Fibroblast of lung (primary cell): ENCODE data around the gene TBXAS1. TPM values are rescaled to one million over a fixed set of nuclear protein-coding genes. Genes with fewer than 3 reads are reported as not detected.

ENCODE experiments used
- DNase-seq, 2 donors: peaks; one replicate each; pipeline versions ENCODE4 v3.0.0 to v3.0.0-alpha.2; 2010; ENCODE audit warnings: low read depth in 2 of 2
- H2AFZ ChIP-seq: 2 replicates; pipeline ENCODE4 v1.5.1; 2012; ENCODE audit warnings: low read length, control low read depth, inconsistent platforms
- H3K27ac ChIP-seq: 2 replicates; pipeline ENCODE4 v1.5.1; 2011; ENCODE audit warnings: low read length, control low read depth; ENCODE audit not compliant: insufficient read depth
- H3K27me3 ChIP-seq: 2 replicates; pipeline ENCODE4 v1.5.1; 2011; ENCODE audit warnings: mild to moderate bottlenecking, low read length; ENCODE audit not compliant: control insufficient read depth, insufficient read depth
- H3K36me3 ChIP-seq: 2 replicates; pipeline ENCODE4 v1.5.1; 2011; ENCODE audit warnings: low read length; ENCODE audit not compliant: control insufficient read depth, insufficient read depth
- H3K4me1 ChIP-seq: 2 replicates; pipeline ENCODE4 v1.5.1; 2011; ENCODE audit warnings: low read length; ENCODE audit not compliant: control insufficient read depth, insufficient read depth; ENCODE audit errors: extremely low read depth
- H3K4me2 ChIP-seq: 2 replicates; pipeline ENCODE4 v1.5.1; 2011; ENCODE audit warnings: low read length, control low read depth; ENCODE audit not compliant: insufficient read depth; ENCODE audit errors: extremely low read depth
- H3K4me3 ChIP-seq, 4 experiments: fragments of 200-600 bp in 1 of 4; sonication (generic) in 1 of 4; replicated peaks in 1 of 4; 2 replicates each; pipeline ENCODE4 v1.5.1; 2011 to 2016; ENCODE audit warnings: low read length in 4 of 4, low read depth in 3 of 4, mild to moderate bottlenecking in 3 of 4, control low read depth in 2 of 4, inconsistent platforms in 1 of 4, mixed read lengths in 1 of 4; ENCODE audit not compliant: insufficient read depth in 1 of 4; ENCODE audit errors: control extremely low read depth in 1 of 4
- H3K79me2 ChIP-seq: 2 replicates; pipeline ENCODE4 v1.5.1; 2012; ENCODE audit warnings: mild to moderate bottlenecking, low read length, inconsistent platforms; ENCODE audit not compliant: control insufficient read depth, insufficient read depth
- H3K9ac ChIP-seq: 2 replicates; pipeline ENCODE4 v1.5.1; 2011; ENCODE audit warnings: mild to moderate bottlenecking, low read length, control low read depth; ENCODE audit not compliant: insufficient read depth
- H3K9me3 ChIP-seq: 2 replicates; pipeline ENCODE4 v1.5.1; 2012; ENCODE audit warnings: low read depth, low read length; ENCODE audit not compliant: control insufficient read depth, insufficient read depth
- H4K20me1 ChIP-seq: 2 replicates; pipeline ENCODE4 v1.5.1; 2011; ENCODE audit warnings: low read length; ENCODE audit not compliant: control insufficient read depth, insufficient read depth; ENCODE audit errors: extremely low read depth
- CTCF ChIP-seq, 2 donors: IDR thresholded peaks in 1 of 2; conservative IDR thresholded peaks in 1 of 2; 1 replicate in 1 of 2; 2 replicates in 1 of 2; pipeline ENCODE4 v1.5.1; 2011 to 2012; ENCODE audit warnings: low read length in 2 of 2, control low read depth in 1 of 2, inconsistent platforms in 1 of 2, low read depth in 1 of 2, mild to moderate bottlenecking in 1 of 2
- EZH2 ChIP-seq: IDR thresholded peaks from 2 replicates; pipeline ENCODE4 v1.5.1; 2012; ENCODE audit warnings: low read length, control low read depth, mild to moderate bottlenecking; ENCODE audit errors: missing control alignments
- polyA plus RNA-seq, 2 donors: library from polyadenylated mRNA; depleted of rRNA in 1 of 2; stranded (reverse) in 1 of 2; unstranded in 1 of 2; fragments of >200 nt; gene quantifications; 2 replicates each; pipeline ENCODE4 v1.2.1, GENCODE V29; 2011 to 2012; ENCODE audit warnings: missing spikeins in 1 of 2
- total RNA-seq: library from RNA; depleted of rRNA; stranded (reverse); fragments of >200 nt; gene quantifications from 2 replicates; pipeline ENCODE4 v1.2.1, GENCODE V29; 2014

The TBXAS1 gene
- total and polyA plus RNA-seq, 2 donors (not counting 1 experiment from before 2014, with no cell fraction given) = 1.5 to 2.1 TPM

- no peak for DNase-seq
- Histone ChIP-seq H3K36me3 (no peaks in the 10 kb centered on the region), H3K9ac (no peak overlapping the region), H3K4me3 (no peak overlapping the region), H3K27ac (no peak overlapping the region), H3K4me2 (no peak overlapping the region), H3K79me2 (no peaks in the 10 kb centered on the region), H3K4me1 (peaks cover 8% of the 10 kb centered on the region), H4K20me1 (no peaks in the 10 kb centered on the region), H3K27me3 (no peaks in the 10 kb centered on the region), H2AFZ (no peak overlapping the region), H3K9me3 (no peaks in the 10 kb centered on the region)
- TF ChIP-seq CTCF (conservative IDR thresholded peaks at IDR 0.05 in 1 of 2, IDR thresholded peaks at IDR 0.05 in 1 of 2; ENCODE audit: low read depth in 1 of 2, low read length in 2 of 2) (no peak), EZH2 (no peak)
Measured at GRCh38 chr7:140054751-140055150, 225.7 kb downstream of the TBXAS1 start.

DNA sequence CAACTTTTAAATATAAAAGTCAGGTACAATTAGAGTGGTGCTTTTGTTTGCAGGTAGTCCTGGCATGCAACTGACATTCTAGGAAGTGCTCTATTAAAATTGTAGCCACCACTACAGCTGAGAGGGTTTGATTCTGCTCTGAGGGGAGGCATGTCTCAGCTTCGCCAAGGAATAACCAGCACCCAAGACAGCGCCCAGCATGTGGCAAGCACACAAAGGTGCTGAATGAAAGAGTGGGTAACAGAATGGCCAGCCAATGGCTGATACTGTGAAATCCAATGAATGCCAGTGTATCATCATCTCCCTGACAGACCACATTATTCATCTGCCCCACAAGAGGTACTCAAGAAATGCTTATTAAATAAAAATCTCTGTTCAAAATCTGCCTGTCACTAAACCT lies 226.8 kb downstream of the TBXAS1 start:
- Histone ChIP-seq H4K20me1 (no peaks in the 10 kb centered on the region), H3K27ac (no peak overlapping the region), H3K4me3 (no peak overlapping the region), H3K4me1 (peaks cover 18% of the 10 kb centered on the region), H2AFZ (no peak overlapping the region), H3K4me2 (no peak overlapping the region), H3K27me3 (no peaks in the 10 kb centered on the region), H3K9me3 (no peaks in the 10 kb centered on the region), H3K79me2 (no peaks in the 10 kb centered on the region), H3K9ac (no peak overlapping the region), H3K36me3 (no peaks in the 10 kb centered on the region)
- no peak for TF ChIP-seq EZH2
- no peak for TF ChIP-seq CTCF (conservative IDR thresholded peaks at IDR 0.05 in 1 of 2, IDR thresholded peaks at IDR 0.05 in 1 of 2; ENCODE audit: low read depth in 1 of 2, low read length in 2 of 2)
- no peak for DNase-seq

- H3K27me3 ChIP-seq = no peaks in the 10 kb centered on the region
- no peak overlapping the region for H3K4me3 ChIP-seq
- no peak overlapping the region for H3K4me2 ChIP-seq
- TF ChIP-seq EZH2 (no peak), CTCF (conservative IDR thresholded peaks at IDR 0.05 in 1 of 2, IDR thresholded peaks at IDR 0.05 in 1 of 2; ENCODE audit: low read depth in 1 of 2, low read length in 2 of 2) (no peak)
- no peaks in the 10 kb centered on the region for H3K9me3 ChIP-seq
- H3K27ac ChIP-seq = no peak overlapping the region
- DNase-seq = no peak
- H3K4me1 ChIP-seq = peaks cover 24% of the 10 kb centered on the region
- H2AFZ ChIP-seq = no peak overlapping the region
- no peaks in the 10 kb centered on the region for H3K36me3 ChIP-seq
- H3K9ac ChIP-seq = no peak overlapping the region
- H3K79me2 ChIP-seq = no peaks in the 10 kb centered on the region
- no peaks in the 10 kb centered on the region for H4K20me1 ChIP-seq
Measured at GRCh38 chr7:140056431-140057142, 227.5 kb downstream of the TBXAS1 start.
